NT2/D1 (cell line): ENCODE results near the gene ADK.

Source experiments
- SUZ12 ChIP-seq: IDR thresholded peaks from 2 replicates; pipeline ENCODE4 v1.6.1; 2011; ENCODE audit not compliant: insufficient read length, insufficient read depth; ENCODE audit errors: extremely low read depth
- YY1 ChIP-seq: IDR thresholded peaks from 2 replicates; pipeline ENCODE4 v1.6.1; 2011; ENCODE audit not compliant: insufficient read length, insufficient read depth

DNA sequence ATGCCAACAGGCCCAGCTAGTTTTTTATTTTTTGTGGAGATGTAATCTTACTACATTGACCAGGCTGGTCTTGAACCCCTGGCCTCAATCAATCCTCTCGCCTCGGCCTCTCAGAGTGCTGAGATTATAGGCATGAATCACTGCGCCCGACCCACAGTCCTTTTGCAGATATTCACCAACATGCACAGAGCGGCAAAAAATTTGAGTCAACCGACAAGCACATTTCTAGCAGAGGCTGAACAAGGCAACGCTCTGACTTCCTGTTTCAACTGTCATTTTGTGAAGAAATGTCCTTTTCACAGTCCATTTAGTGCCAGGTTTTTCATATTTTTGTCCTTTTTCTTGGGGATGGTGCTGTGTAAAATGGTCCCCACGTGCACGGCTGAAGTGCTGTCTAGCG is 604.3 kb downstream of the ADK start:
- TF ChIP-seq SUZ12 (no peak), YY1 (no peak)
